IMR-90 (cell line): ENCODE measurements around the gene NCS1. TPM values are rescaled to one million over a fixed set of nuclear protein-coding genes. Genes with fewer than 3 reads are reported as not detected.

Experiments used
- ATAC-seq: fragments of 200-7000 bp; cut with Tn5 transposase; 2 replicates; pipeline ENCODE4 v1.9.1; 2020; ENCODE audit warnings: low read depth, mild to moderate bottlenecking, moderate library complexity
- BruUV-seq: library from RNA; stranded (reverse); fragments of 400-500 nt; replicated peaks from 2 replicates; lab custom pipeline; 2021; lab: Mats Ljungman, UMichigan
- CTCF ChIA-PET: fragments of 300-600 bp; formaldehyde crosslinking; extraction: SDS; loops from one replicate; lab custom pipeline; 2021; ENCODE audit warnings: antibody characterized with exemption; lab: Yijun Ruan, JAX
- POLR2A ChIA-PET: fragments of 300-600 bp; sonication (Branson Sonifier 250); formaldehyde crosslinking; loops from one replicate; lab custom pipeline; 2022; ENCODE audit warnings: antibody characterized with exemption; ENCODE audit not compliant: unreplicated experiment; lab: Charles Lee
- DNase-seq: peaks from one replicate; pipeline ENCODE4 v3.0.0; 2013
- H2AFZ ChIP-seq: replicated peaks from 2 replicates; pipeline ENCODE3; 2013; ENCODE audit warnings: low read length, mild to moderate bottlenecking; ENCODE audit not compliant: poor library complexity
- H2AK5ac ChIP-seq: 2 replicates; pipeline ENCODE4 v1.6.1; 2013; ENCODE audit warnings: low read depth, low read length, inconsistent platforms
- H2AK9ac ChIP-seq: replicated peaks from 2 replicates; pipeline ENCODE3; 2013; ENCODE audit warnings: mild to moderate bottlenecking, low read depth, low read length, moderate library complexity; ENCODE audit not compliant: poor library complexity
- H2BK120ac ChIP-seq: 2 replicates; pipeline ENCODE4 v1.6.1; 2013; ENCODE audit warnings: low read depth, low read length, inconsistent platforms
- H2BK15ac ChIP-seq: 3 replicates; pipeline ENCODE4 v1.6.1; 2013; ENCODE audit warnings: low read depth, low read length, inconsistent platforms
- H2BK20ac ChIP-seq: 2 replicates; pipeline ENCODE4 v1.6.1; 2013; ENCODE audit warnings: low read depth, mild to moderate bottlenecking, inconsistent platforms, low read length, moderate library complexity
- H2BK5ac ChIP-seq: 2 replicates; pipeline ENCODE4 v1.6.1; 2013; ENCODE audit warnings: mild to moderate bottlenecking, low read depth, low read length, inconsistent platforms; ENCODE audit not compliant: poor library complexity, severe bottlenecking
- H3K14ac ChIP-seq: replicated peaks from 2 replicates; pipeline ENCODE4 v1.6.1; 2013; ENCODE audit warnings: low read depth, low read length, inconsistent platforms
- H3K18ac ChIP-seq: 2 replicates; pipeline ENCODE4 v1.6.1; 2013; ENCODE audit warnings: low read depth, low read length, control low read depth
- H3K23ac ChIP-seq: 2 replicates; pipeline ENCODE4 v1.6.1; 2013; ENCODE audit warnings: low read depth, low read length, inconsistent platforms
- H3K27ac ChIP-seq: 2 replicates; pipeline ENCODE4 v1.5.1; 2013; ENCODE audit warnings: mild to moderate bottlenecking, control low read depth, low read length; ENCODE audit not compliant: insufficient read depth
- H3K27me3 ChIP-seq: 2 replicates; pipeline ENCODE4 v1.6.1; 2013; ENCODE audit warnings: low read length; ENCODE audit not compliant: control insufficient read depth, insufficient read depth
- H3K36me3 ChIP-seq: 2 replicates; pipeline ENCODE4 v1.6.1; 2013; ENCODE audit warnings: low read length, mixed read lengths; ENCODE audit not compliant: control insufficient read depth, insufficient read depth
- H3K4ac ChIP-seq: 2 replicates; pipeline ENCODE4 v1.6.1; 2013; ENCODE audit warnings: low read depth, low read length, inconsistent platforms
- H3K4me1 ChIP-seq: 2 replicates; pipeline ENCODE4 v1.6.1; 2013; ENCODE audit warnings: low read length, mixed read lengths; ENCODE audit not compliant: control insufficient read depth, insufficient read depth
- H3K4me2 ChIP-seq: 2 replicates; pipeline ENCODE4 v1.6.1; 2013; ENCODE audit warnings: low read depth, mild to moderate bottlenecking, control low read depth, low read length, moderate library complexity
- H3K4me3 ChIP-seq: 2 replicates; pipeline ENCODE4 v1.5.1; 2013; ENCODE audit warnings: low read depth, mild to moderate bottlenecking, control low read depth, low read length, moderate library complexity; ENCODE audit not compliant: insufficient read depth
- H3K56ac ChIP-seq: 2 replicates; pipeline ENCODE4 v1.6.1; 2013; ENCODE audit warnings: low read length, inconsistent platforms; ENCODE audit not compliant: insufficient read depth; ENCODE audit errors: extremely low read depth
- H3K79me1 ChIP-seq, 2 experiments: 2 replicates each; pipeline ENCODE4 v1.6.1; 2013; ENCODE audit warnings: low read length in 2 of 2, inconsistent platforms in 1 of 2, low read depth in 1 of 2
- H3K9ac ChIP-seq: 2 replicates; pipeline ENCODE4 v1.6.1; 2013; ENCODE audit warnings: low read depth, low read length, control low read depth
- H3K9me1 ChIP-seq: 2 replicates; pipeline ENCODE4 v1.6.1; 2013; ENCODE audit warnings: low read length, inconsistent platforms; ENCODE audit not compliant: insufficient read depth
- H3K9me3 ChIP-seq: 2 replicates; pipeline ENCODE4 v1.6.1; 2013; ENCODE audit warnings: low read length; ENCODE audit not compliant: control insufficient read depth, insufficient read depth
- H4K20me1 ChIP-seq: 2 replicates; pipeline ENCODE4 v1.6.1; 2013; ENCODE audit warnings: low read length, inconsistent platforms; ENCODE audit not compliant: insufficient read depth
- H4K5ac ChIP-seq: 2 replicates; pipeline ENCODE4 v1.6.1; 2013; ENCODE audit warnings: mild to moderate bottlenecking, low read depth, low read length, control low read depth
- H4K8ac ChIP-seq, 2 experiments: 2 replicates each; pipeline ENCODE4 v1.6.1; 2013; ENCODE audit warnings: low read depth in 2 of 2, low read length in 2 of 2, control low read depth in 1 of 2, inconsistent platforms in 1 of 2
- H4K91ac ChIP-seq: 2 replicates; pipeline ENCODE4 v1.6.1; 2013; ENCODE audit warnings: low read depth, low read length, inconsistent platforms; ENCODE audit not compliant: insufficient read depth
- BHLHE40 ChIP-seq: fragments of 150-350 bp; IDR thresholded peaks from 2 replicates; pipeline ENCODE4 v1.6.1; 2016; ENCODE audit warnings: mild to moderate bottlenecking, low read depth, low read length
- CEBPB ChIP-seq: IDR thresholded peaks from 2 replicates; pipeline ENCODE4 v1.6.1; 2012; ENCODE audit warnings: low read depth, low read length, improper control_type of control experiment
- CTCF ChIP-seq: conservative IDR thresholded peaks from 2 replicates; pipeline ENCODE4 v1.5.1; 2012; ENCODE audit warnings: mild to moderate bottlenecking, low read depth, low read length, improper control_type of control experiment
- FOS ChIP-seq: fragments of 150-350 bp; IDR thresholded peaks from 2 replicates; pipeline ENCODE4 v1.6.1; 2016; ENCODE audit warnings: low read depth, low read length
- MAZ ChIP-seq: IDR thresholded peaks from 2 replicates; pipeline ENCODE4 v1.6.1; 2012; ENCODE audit warnings: low read depth, mild to moderate bottlenecking, low read length, improper control_type of control experiment, moderate library complexity, borderline replicate concordance
- MXI1 ChIP-seq: IDR thresholded peaks from 2 replicates; pipeline ENCODE4 v1.6.1; 2012; ENCODE audit warnings: low read depth, mild to moderate bottlenecking, low read length, moderate library complexity, borderline replicate concordance
- NFE2L2 ChIP-seq: fragments of 150-350 bp; IDR thresholded peaks from 2 replicates; pipeline ENCODE4 v1.6.1; 2016; ENCODE audit warnings: low read depth, mild to moderate bottlenecking, low read length
- POLR2A ChIP-seq: IDR thresholded peaks from 2 replicates; pipeline ENCODE4 v1.6.1; 2012; ENCODE audit warnings: mild to moderate bottlenecking, low read depth, low read length
- RAD21 ChIP-seq: IDR thresholded peaks from 2 replicates; pipeline ENCODE4 v1.6.1; 2012; ENCODE audit warnings: low read length, improper control_type of control experiment
- RFX5 ChIP-seq: IDR thresholded peaks from 2 replicates; pipeline ENCODE4 v1.8.0; 2012; ENCODE audit warnings: low read depth, mild to moderate bottlenecking, low read length, moderate library complexity
- SMC3 ChIP-seq: fragments of 150-350 bp; IDR thresholded peaks from 2 replicates; pipeline ENCODE4 v1.6.1; 2016; ENCODE audit warnings: low read depth, mild to moderate bottlenecking, antibody characterized with exemption, low read length, moderate library complexity
- USF2 ChIP-seq: fragments of 150-350 bp; IDR thresholded peaks from 2 replicates; pipeline ENCODE4 v1.6.1; 2017; ENCODE audit warnings: mild to moderate bottlenecking, antibody characterized with exemption, low read length, low read depth
- WGBS, 2 experiments: methylation state at CpG; one replicate each; pipeline versions ENCODE4 v1.1.5 to v1.1.7; 2013; ENCODE audit warnings: missing lambda C conversion rate in 2 of 2; ENCODE audit not compliant: insufficient read length in 1 of 2; ENCODE audit errors: extremely low coverage in 2 of 2; 5-methylcytosine and 5-hydroxymethylcytosine counted together
- dilution Hi-C: fragments of 300-500 bp; cut with HindIII; formaldehyde crosslinking; loops from one replicate; pipeline ENCODE4 v1.14.3; 2018; ENCODE audit warnings: low sequenced_read_pairs; ENCODE audit not compliant: unreplicated experiment
- in situ Hi-C: fragments of 300-500 bp; cut with MboI; formaldehyde crosslinking; loops from 3 replicates; pipeline ENCODE4 v1.14.3; 2019; ENCODE audit warnings: low sequenced_read_pairs, inconsistent platforms, mixed read lengths
- intact Hi-C: fragments of 100-400 bp; cut with micrococcal nuclease; formaldehyde crosslinking; loops from 2 replicates; pipeline ENCODE4 v1.10.0; 2022
- polyA plus RNA-seq, 3 experiments: library from polyadenylated mRNA; depleted of rRNA; stranded (reverse); fragments of >200 nt; gene quantifications; 2 replicates each; pipeline ENCODE4 v1.2.3, GENCODE V29; 2012; ENCODE audit warnings: low replicate concordance in 1 of 3
- total RNA-seq: library from RNA; depleted of rRNA; stranded (reverse); fragments of >200 nt; gene quantifications from 2 replicates; pipeline ENCODE4 v1.2.3, GENCODE V29; 2012

Gene NCS1
- total and polyA plus RNA-seq, 2 of the 4 experiments (the other 2 are of a cell fraction), result 41.0 to 60.5 TPM

GRCh38 chr9:130157079-130157478, 15.1 kb upstream of the NCS1 start:
- H3K4me2 ChIP-seq, result no peak overlapping the region
- no peak overlapping the region for H2AK9ac ChIP-seq
- H3K9me1 ChIP-seq, result no peaks in the 10 kb centered on the region
- H3K23ac ChIP-seq, result no peak overlapping the region
- H3K9ac ChIP-seq, result no peak overlapping the region
- H2BK5ac ChIP-seq, result no peak overlapping the region
- no peak overlapping the region for H4K8ac ChIP-seq
- intact Hi-C loops (no loop called here), dilution Hi-C loops (no loop called here), in situ Hi-C loops (no loop called here)
- H3K36me3 ChIP-seq, result no peaks in the 10 kb centered on the region
- H3K9me3 ChIP-seq, result no peaks in the 10 kb centered on the region
- no peak overlapping the region for H3K4me3 ChIP-seq
- H3K56ac ChIP-seq, result no peak overlapping the region
- H2AFZ ChIP-seq, result peak overlapping the region; percentile 56
- H3K27ac ChIP-seq, result no peak overlapping the region
- no peak overlapping the region for H3K18ac ChIP-seq
- CTCF ChIA-PET, result no interaction called here
- no peak overlapping the region for H2BK20ac ChIP-seq
- no peak overlapping the region for H2BK120ac ChIP-seq
- TF ChIP-seq MAZ (no peak), CEBPB (no peak), POLR2A (no peak), SMC3 (no peak), NFE2L2 (no peak), FOS (no peak), RFX5 (no peak), USF2 (peak; percentile 40; the same call in 1 of the 2 replicates), BHLHE40 (peak; percentile 66), RAD21 (no peak), CTCF (no peak), MXI1 (no peak)
- H3K4ac ChIP-seq, result no peak overlapping the region
- H2BK15ac ChIP-seq, result no peak overlapping the region
- H2AK5ac ChIP-seq, result no peak overlapping the region
- H4K20me1 ChIP-seq, result no peaks in the 10 kb centered on the region
- no peaks in the 10 kb centered on the region for H3K79me1 ChIP-seq
- POLR2A ChIA-PET, result no interaction called here
- no peak overlapping the region for H4K91ac ChIP-seq
- no CpG with 5 or more reads among the region's 7 CpGs for WGBS, 2 experiments
- no peaks in the 10 kb centered on the region for H3K4me1 ChIP-seq
- DNase-seq (no peak), ATAC-seq (no peak)
- BruUV-seq, result no TSS peak
- H4K5ac ChIP-seq, result no peak overlapping the region
- no peak overlapping the region for H3K14ac ChIP-seq
- no peaks in the 10 kb centered on the region; the same call in 1 of the 2 replicates for H3K27me3 ChIP-seq
